HK-2 (cell line): ENCODE data around the gene PZP.
"Not testable (repeated sequence)": the region's sequence is repeated elsewhere in the genome, so short reads cannot be mapped to it uniquely, and the experiment has no call there.

Experiments
- DNase-seq: peaks from one replicate; pipeline ENCODE4 v3.0.0-alpha.2; 2018; ENCODE audit not compliant: unreplicated experiment

PZP gene

DNA sequence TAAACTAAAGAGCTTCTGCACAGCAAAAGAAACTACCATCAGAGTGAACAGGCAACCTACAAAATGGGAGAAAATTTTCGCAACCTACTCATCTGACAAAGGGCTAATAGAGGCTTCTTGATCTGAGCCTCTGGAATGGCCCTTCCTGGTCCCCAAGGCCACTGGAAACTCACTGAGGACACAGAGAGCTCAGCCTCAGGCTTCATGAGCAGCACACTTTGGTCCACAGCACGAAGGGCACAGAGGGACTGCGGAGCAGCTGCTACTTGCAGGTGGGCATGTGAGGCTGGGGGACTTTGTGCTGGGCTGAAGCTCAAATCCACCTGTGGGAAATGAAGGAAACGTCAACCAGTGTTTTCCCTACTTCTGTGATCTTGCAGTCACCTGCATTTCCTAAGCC, 27.4 kb downstream of the PZP start:
- DNase-seq = no peak

DNA sequence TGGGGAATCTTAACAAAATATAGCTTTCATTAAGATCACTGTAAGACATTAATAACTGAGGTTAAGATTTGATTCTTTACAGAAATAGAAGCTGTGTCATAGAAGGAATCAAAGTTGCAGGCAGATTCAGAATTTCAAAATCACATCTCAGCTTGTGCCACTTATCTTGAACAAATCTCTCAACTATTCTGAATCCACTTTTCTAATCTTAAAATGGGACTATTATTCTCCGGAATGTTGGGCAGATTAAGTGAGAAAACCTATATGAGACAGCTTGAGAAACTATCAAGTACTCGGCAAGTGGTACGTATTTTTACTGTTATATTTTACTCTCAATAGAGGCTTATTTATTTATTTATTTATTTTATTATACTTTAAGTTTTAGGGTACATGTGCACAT, 28.4 kb downstream of the PZP start:
- DNase-seq = no peak

DNA sequence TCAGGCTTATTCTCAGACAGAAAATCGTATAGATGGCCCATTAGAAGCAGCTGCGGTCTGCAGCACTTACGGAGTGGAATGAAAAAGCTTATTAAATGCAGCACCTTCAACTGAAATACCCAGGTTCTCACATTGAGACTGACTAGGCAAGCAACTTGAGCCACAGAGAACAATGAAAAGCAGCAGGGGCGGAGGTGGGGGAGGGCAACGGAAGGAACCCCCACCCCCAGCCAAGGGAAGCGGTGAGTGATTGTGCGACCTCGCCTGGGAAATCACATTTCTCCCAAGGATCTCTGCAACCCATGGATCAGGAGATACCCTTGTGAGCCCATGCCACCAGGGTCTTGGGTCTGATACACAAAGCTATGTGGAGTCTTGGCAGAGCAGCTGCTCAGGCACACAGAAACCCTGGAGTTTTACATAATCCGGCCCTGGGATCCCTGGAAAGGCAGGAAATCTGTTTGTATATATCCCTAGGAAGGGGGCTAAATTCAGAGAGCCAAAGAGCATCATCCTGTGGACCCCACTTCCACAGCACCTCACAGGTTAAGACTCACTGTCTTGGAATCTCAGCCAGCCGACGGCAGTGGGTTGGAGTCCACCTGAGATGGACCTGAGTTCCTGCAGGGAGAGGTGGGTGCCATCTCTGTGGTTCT, 38.1 kb downstream of the PZP start:
- no peak for DNase-seq

DNA sequence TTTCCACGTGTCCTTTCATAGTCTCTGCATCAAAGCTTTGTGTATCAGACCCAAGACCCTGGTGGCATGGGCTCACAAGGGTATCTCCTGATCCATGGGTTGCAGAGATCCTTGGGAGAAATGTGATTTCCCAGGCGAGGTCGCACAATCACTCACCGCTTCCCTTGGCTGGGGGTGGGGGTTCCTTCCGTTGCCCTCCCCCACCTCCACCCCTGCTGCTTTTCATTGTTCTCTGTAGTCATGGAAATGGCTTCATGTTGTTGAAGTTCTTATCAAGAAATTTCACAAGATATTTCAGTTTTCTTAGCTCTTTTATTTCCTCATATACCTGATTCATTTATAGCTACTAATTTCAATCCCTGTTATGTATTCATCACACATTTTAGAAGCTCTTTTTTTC, 40.9 kb downstream of the PZP start:
- DNase-seq = not testable (repeated sequence)

DNA sequence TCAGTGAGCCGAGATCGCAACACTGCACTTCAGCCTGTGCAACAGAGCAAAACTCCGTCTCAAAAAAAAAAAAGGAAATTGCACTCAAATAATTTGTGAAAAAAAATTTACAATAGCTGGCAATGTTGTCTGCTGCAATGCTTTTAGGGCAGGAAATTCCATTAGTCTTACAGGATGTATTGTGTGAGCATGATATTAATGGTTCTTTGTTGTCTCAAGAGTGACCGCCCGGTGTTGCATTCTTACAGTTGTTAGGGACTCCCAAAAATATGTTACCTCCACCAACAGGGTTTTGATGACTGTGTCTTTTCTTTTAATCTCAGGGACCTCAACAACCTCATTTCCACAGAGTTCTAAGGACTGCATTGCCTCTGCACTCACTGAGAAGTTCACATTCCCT, 44.8 kb downstream of the PZP start:
- no peak for DNase-seq

DNA sequence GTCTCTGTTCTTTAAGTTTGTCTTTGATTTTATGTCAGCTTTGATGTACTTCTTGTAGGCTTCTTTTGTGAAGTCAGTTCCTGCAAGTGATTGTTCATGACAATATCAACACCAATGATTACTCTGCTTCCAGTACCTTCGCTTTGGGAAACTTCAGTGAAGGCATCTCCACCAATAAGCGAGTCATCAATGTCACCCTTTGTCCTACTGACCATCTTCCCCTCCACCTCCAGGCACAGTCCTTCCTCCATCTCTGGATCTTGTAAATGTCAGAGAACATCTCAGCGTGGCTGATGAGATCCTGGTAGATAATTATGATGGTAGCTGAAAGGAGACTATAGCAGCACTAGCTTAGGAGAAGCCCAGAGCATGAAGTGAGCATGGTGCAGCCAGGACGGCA, 52.1 kb downstream of the PZP start:
- DNase-seq = no peak

DNA sequence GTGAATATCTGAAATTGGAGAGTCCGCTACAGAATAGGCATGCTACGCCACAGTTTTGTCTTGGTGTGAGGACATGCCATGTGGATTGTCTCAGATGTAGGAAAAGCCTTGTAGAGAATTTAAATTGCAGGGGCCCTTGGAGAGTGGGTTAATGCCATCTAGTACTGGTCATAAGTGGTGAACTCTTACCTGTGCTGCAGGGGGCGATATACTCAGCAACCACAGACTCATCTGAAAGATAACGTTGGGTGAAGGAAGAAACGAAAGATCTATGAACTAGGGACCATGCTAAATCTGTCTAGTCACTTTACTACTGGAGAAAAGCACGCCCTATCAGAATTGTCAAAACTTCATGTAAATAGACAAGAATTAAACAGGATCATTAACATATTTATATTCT, 58.8 kb downstream of the PZP start:
- no peak for DNase-seq

DNA sequence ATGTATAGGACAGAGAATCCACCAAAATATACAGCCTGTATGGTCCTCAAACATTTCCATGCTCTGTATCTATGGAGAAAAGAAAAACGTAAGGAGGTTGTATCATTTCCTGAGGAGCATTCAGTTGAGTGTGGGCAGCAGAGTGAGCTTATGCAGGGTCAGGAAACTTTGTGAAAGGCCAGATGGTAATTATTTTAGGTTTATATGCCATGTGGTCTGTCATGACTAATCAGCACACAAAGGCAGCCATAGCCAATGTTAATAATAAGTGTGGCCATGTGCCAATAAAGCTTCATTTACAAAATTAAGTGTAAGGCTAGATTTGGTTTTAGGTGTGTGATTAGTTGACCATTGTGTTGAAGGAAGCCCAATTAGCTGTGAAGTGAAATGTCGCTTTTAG, 59.3 kb downstream of the PZP start:
- DNase-seq = no peak

DNA sequence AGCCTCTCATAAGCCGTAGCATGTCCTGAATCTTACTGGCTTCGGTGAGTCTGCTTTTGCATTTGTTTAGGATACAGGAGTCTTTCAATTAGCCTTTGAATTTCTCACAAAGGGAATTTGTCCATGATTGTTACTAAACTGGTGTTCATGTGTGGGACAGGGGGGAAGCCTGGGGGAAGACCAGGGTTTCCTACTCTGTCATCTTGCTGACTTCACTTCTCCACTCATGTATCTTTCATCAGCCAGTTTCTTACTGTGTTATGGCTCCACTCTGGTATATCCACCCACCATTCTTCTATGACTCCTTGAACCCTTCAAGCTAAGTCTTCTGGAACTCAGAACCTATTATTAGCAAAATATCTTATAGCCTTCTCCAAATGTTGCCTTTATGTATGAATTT, 60.7 kb downstream of the PZP start:
- no peak for DNase-seq

DNA sequence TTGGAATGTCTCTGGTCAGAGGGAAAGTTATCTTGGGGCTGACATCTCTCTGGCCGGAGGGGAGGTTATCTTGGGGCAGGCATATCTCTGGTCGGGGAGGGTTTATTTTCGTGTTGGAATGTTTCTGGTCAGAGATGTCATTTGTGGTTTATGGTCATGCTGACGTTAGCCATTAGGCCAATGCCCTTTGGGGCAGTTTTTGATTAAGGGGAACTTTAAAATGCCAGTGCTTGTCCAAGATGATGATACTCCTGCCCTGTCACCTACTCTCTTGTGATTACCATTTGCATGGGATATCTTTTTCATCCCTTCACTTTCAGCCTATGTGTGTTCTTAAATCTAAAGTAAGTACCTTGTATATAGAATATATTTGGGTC, 63.5 kb downstream of the PZP start:
- DNase-seq = no peak

DNA sequence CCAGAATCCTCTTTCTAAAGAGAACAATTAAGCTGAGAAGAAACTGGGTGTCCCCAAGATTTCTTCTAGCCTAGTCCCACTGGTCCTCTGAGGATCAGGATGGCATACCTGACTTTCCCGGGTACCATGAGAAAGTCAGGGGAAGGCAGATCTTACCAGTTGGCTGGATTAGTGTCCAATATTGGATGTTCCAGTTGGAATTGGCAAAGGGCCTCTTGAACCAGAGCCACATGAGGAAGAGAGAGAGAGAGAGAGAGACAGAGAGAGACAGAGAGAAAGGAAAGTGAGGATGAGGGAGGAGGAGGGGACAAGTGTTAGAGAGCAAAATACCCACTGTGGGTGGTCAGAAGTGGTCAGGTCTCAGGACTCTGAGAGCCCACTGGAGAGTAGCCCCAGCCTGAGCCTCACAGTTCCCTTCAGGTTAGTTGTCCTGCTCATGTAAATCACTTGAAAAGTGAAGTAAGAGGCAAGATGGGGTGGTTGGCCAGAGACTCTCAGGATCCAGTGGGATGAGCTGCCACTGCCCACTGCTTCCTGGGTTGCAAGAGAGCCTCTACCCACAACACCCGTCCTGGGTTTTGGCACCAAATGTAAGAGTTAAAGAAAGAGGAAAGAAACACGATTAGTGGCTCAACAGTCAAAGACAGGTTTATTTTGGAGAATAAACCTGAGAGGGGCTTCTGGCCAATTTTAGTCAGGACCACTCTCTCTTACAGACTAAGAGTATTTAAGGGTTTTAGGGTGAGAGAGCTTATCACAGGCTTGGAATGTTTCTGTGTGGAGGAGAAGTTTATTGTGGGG, 64.1 kb downstream of the PZP start:
- DNase-seq = no peak

DNA sequence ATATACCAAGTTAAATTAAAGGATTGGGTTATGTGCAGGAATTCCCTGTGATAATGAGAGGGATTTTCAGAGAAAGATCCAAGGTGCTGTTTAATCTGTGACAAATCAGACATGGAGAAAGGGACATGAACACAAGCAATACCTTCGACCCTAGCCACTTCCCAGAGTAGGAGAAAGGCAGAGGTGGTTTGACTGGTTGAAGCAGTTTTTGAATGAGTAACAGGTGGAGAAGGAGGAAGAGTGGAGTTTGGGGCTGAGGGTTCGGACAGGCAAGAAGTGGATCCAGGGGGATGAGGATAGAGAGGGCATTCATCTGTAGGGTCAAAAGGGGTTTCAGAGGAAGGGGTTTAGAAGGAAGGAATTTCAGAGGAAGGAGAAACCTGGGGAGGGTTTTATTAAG, 65.1 kb downstream of the PZP start:
- DNase-seq = no peak

DNA sequence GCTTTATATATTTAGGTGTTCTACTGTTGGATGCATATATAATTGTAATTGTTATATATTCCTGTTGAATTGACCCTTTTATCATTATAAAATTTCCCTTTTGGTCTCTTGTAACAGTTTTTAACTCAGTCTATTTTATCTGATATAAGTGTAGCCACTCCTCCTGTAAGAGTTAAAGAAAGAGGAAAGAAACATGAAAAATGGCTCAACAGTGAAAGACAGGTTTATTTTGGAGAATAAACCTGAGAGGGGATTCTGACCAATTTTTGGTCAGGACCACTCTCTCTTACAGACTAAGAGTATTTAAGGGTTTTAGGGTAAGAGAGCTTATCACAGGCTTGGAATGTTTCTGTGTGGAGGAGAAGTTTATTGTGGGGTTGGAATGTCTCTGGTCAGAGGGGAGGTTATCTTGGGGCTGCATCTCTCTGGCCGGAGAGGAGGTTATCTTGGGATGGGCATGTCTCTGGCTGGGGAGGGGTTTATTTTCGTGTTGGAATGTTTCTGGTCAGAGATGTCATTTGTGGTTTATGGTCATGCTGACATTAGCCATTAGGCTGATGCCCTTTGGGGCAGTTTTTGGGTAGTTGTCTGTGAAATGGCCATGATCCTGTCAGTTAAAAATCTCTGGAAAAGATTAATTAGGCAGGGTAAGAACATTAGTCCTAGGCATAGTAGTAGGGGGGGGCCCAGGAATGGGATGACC, 68.5 kb downstream of the PZP start:
- not testable (repeated sequence) for DNase-seq

DNA sequence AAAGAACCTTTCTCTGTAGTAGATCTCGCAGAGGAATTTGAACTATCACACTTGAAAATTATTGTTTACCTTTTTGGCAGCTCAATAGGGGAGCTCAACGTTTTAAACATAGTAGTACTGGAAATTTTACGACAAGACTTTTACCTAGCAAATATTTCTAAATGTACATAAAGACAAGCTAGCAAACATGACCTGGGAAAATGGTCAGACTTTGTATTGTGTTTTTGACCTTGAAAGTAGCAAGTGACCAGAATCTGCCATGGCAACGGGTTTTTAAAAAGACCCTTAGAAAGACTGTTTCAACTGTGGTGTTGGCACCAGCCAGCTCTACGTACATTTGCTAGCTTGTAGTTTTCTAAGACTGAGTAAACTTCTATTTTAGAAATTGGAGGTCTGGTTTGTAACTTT, 72.3 kb downstream of the PZP start:
- no peak for DNase-seq

DNA sequence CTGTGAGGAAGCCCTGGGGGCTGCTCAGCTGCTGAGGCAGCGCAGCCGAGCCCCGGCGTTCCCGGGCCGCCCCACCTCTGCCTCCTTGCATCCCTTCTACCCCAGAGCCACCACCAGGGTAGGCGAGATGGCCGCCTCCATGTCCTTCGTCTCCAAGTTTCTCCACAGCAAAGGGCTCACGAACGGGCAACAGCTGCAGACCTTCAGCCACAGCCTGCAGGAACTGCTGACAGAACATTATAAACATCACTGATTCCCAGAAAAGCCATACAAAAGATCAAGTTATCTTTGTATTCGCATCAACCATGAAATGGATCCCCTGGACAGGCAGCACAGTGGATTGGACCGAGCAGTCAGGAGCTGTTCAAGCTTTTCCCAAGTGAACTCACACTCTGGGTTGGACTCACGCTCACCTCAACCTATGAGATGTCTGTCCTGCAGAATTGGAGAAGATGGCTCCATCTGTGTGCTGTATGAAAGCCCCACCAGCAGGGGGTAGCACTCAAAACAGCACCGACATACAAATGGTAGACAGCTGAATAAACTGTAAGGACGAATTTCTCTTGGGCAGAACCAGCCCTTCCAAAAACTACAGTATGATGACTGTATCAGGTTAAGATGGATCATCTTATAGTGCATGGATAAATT, 73.1 kb downstream of the PZP start:
- no peak for DNase-seq

DNA sequence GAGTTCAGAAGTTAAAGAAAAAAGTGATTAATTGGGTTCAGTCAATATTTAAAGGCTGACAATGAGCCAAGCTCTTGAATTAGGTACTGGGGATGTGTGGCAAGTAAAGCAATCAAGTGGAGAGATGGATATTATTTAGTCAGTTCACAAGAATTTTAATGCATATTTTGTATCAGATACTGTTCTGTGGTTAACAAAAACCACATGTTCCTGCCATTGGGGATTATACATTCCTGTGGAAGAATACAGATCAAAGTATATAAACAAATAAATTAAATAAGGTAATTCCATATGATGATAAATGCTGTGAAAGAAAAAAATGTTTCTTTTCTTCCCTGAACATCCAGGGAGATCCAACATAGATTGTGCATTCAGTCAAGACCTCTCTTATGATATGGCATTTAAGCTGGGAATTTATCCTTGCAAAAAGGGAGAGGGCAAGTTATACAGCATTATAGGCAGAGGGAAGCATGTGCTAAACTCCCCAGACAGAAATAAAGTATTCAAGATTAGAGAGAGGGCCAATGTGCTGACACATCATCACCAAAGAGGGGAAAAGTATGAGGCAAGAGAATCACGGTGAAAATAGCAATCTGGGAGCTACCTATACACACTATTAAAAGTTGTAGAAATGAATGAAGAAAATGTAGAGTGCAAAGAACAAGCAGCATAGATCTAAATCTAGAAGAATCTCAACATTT, 74.8 kb downstream of the PZP start:
- no peak for DNase-seq

DNA sequence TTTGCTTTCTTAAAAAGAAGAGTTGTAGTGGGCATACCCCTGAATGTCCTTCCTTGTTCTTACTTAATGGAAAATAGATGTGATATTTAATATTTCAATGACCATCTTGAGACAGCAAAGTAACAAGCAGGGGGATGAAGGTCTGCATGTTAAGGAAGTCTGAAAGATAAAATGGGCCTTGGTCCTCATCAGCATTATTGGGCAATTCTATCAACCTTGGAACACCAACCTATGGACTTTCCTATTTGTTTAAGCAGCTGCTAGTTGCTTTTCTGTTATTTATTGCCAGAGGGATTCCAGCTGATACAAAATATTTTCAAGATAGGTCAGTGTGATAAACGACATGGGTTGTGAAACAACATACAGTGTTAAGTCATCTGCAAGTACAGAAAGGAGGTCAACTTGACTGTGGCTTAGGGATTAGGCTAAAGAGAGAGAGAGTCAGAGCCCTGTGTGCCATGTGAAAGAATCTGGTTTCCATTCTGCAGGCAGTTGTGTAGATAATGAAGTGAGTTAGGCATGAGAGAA, 76.1 kb downstream of the PZP start:
- DNase-seq = no peak

DNA sequence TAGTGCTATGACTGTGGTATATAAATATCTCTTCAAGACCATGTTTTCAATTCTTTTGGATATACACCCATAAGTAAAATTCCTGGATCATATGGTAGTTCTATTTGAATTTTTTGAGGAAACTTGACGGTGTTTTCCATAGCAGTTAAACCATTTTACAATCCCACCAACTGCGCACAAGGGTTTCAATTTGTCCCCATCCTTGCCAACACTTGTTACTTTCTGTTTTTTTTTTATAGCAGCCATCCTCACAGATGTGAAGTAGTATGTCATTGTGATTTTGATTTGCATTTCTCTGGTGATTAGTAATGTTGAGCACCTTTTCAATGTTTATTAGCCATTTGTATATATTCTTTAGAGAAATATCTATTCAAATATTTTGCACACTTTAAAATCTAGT, 78.0 kb downstream of the PZP start:
- no peak for DNase-seq

DNA sequence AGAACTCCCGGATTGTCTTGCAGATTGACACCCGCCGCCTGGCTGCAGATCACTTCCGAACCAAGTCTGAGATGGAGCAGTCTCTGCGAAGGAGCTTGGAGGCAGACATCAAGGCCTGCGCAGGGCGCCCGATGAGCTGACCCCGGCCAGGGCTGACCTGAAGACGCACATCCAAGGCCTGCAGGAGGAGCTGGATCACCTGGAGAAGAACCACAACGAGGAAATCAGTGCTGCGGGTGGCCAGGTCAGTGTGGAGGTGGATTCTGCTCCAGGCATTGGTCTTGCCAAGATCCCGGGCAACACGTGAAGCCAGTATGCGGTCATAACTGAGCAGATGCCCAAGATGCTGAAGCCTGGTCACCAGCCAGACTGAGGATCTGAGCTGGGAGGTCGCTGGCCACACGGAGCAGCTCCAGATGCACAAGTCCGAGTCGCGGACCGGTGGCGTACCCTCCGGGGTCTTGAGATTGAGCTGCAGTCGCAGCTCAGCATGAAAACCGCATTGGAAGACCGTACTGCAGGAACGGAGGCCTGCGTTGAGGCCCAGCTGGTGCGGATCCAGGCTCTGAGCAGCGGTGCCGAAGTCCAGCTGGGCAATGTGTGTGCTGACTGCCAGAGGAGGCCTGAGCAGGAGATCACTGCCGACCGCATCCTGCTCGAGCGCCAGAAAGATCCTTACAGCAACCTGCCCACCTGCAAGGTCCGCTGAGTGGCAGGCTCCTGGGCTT, 80.1 kb downstream of the PZP start:
- DNase-seq = no peak

DNA sequence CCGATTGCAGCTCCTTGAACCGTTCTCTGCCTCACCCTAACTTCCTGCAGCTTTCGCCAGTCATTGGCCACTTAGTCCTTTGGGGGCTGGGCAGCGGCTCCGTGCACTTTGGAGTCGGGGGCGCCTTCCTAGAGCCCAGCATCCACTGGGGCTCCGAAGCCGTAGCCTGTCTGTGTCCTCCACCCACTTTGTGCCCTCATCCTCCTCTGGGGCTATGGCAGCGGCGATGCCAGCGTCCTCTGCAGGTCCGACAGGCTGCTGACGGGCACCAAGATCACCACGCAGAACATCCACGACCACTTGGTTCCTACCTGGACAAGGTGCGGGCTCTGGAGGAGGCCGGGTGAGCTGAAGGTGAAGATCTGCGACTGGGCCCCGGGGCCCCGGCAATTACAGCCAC, 80.7 kb downstream of the PZP start:
- no peak for DNase-seq

DNA sequence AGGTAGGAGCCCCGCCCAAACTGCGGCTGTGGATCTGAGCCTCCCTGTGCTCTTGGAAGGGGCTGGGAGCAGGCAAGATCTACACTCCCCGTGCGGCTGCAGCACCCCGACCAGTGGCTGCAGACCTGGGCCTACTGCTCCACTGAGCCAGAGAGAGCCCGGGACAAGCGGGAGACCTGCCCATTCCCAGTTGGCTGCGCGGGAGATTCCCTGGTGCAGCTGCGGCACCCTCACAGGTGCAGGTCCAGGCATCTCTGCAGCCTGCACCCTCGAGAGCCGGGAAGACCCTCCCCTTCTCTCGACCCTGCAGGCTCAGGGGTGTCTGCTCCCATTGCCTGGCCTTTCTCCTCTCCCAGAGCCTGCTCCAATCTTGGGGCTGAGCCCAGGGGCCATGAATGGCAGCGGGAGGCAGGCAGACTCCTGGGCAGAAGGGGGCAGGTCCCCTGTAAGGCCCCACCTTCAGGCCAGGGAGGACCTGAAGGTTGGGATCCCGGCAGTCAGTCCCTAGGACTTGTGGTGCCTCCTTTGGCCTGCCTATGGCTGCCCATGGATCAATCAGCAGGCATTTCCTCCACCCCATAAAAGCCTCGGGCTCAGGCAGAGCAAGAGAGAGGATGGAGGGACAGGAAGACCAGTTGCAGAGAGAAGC, 83.7 kb downstream of the PZP start:
- no peak for DNase-seq
